Measurements from ENCODE around the gene KRT28. TPM values are rescaled to one million over a fixed set of nuclear protein-coding genes. Genes with fewer than 3 reads are reported as not detected.

The KRT28 gene
- total and polyA plus RNA-seq, 2 of the 13 experiments (the other 11 are each of a cell fraction or from before 2014, with no cell fraction given): not detected

DNA sequence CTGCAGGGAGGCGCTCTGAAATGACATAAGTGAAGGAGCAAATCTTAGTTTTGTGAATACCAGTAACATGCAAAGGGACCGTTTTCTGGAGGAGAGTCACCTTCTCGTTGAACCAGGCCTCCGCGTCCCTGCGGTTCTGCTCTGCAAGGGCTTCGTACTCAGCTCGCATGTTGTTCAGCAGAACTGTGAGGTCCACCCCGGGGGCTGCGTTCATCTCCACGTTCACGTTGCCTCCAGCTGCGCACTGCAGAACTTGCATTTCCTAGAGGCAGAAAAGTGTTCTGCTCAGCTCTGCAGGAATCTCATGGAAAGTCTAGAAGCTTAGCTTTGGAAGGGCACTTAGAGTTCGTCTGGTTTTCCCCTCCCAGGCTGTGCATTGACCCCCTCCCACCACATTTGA, 48.7 kb downstream of the KRT28 start (continued):
- TF ChIP-seq, protein P1, sequence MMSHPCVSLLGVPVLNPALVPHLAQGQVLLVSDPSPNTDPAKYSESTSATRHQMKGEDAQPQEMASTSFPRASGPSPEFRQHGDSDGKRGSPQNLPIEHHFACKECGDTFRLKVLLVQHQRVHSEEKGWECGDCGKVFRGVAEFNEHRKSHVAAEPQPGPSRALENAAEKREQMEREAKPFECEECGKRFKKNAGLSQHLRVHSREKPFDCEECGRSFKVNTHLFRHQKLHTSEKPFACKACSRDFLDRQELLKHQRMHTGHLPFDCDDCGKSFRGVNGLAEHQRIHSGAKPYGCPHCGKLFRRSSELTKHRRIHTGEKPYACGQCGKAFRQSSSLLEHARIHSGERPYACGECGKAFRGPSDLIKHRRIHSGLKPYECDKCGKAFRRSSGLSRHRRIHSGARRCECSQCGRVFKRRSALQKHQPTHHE (CRISPR knock-in tag; IDR thresholded peaks at IDR 0.05; ENCODE audit: borderline replicate concordance): no peak
- TF ChIP-seq ZMAT3 (CRISPR knock-in tag; conservative IDR thresholded peaks at IDR 0.05) (no peak), GATAD2A (CRISPR knock-in tag; IDR thresholded peaks at IDR 0.05) (no peak), ZNF383 (CRISPR knock-in tag; IDR thresholded peaks at IDR 0.05; ENCODE audit: borderline replicate concordance) (no peak)
- TF ChIP-seq, protein P2, sequence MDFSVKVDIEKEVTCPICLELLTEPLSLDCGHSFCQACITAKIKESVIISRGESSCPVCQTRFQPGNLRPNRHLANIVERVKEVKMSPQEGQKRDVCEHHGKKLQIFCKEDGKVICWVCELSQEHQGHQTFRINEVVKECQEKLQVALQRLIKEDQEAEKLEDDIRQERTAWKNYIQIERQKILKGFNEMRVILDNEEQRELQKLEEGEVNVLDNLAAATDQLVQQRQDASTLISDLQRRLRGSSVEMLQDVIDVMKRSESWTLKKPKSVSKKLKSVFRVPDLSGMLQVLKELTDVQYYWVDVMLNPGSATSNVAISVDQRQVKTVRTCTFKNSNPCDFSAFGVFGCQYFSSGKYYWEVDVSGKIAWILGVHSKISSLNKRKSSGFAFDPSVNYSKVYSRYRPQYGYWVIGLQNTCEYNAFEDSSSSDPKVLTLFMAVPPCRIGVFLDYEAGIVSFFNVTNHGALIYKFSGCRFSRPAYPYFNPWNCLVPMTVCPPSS (IDR thresholded peaks at IDR 0.05): no peak

DNA sequence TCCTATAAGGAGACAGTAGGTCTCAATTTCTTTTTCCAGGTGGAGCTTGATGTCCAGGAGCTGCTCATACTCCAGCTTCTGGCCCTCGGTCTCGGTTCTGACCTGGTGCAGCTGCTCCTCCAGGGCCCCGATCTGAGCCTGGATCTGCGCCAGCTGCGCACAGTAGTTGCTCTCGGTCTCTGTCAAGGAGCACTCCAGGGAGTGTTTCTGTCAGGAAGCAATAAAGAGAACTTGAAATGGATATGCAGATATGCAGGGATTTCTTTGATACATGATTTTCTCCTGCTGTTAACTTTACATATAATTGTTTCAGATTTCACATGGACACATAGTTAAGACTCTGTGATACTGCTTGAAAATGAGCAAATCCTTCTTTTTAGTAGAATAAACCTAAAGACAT, 49.4 kb downstream of the KRT28 start:
- H3K27ac ChIP-seq (ENCODE audit: extremely low read length, insufficient read depth, low read length): no peak overlapping the region
- no peaks in the 10 kb centered on the region for H4K20me1 ChIP-seq (ENCODE audit: insufficient read depth, low read length)
- no peaks in the 10 kb centered on the region for H3K9me3 ChIP-seq (ENCODE audit: low read length)
- H3K27me3 ChIP-seq (ENCODE audit: control insufficient read depth in 1 of 2, insufficient read depth in 2 of 2, low read length in 2 of 2): peaks cover 0 to 6% of the 10 kb centered on the region in 2 experiments; a peak in 3 of 5 replicates
- DNase-seq (ENCODE audit: low spot score): no peak
- no TSS peak for BruUV-seq (replicated peaks)
- H3K4me2 ChIP-seq (ENCODE audit: low read depth, low read length): no peak overlapping the region
- no peak for ATAC-seq
- no peak overlapping the region for H3K9ac ChIP-seq (ENCODE audit: insufficient read depth, low read depth, low read length)
- in situ Hi-C loops (cut with HindIII; ENCODE audit: extremely low pct_ligation_motif_present, low pct_unique_long_range_greater_than_20kb): no loop called here
- 30% methylated on average over 6 of the region's 6 CpGs for WGBS (ENCODE audit: low lambda C conversion rate)
- ChIA-PET POLR2A (no interaction called here), CTCF (ENCODE audit: low intra/inter-chr PET ratio, low total read pairs) (no interaction called here)
- H3K36me3 ChIP-seq (replicated peaks in 1 of 2; ENCODE audit: control insufficient read depth in 1 of 2, insufficient read depth in 2 of 2, low read length in 2 of 2): no peaks in the 10 kb centered on the region
- intact Hi-C loops (cut with micrococcal nuclease; ENCODE audit: unreplicated experiment): no loop called here
- no peaks in the 10 kb centered on the region for H3K4me1 ChIP-seq (ENCODE audit: insufficient read depth, low read length)
- H3K4me3 ChIP-seq (replicated peaks in 1 of 3; ENCODE audit: insufficient read depth in 1 of 3, low read depth in 2 of 3, low read length in 3 of 3): no peak overlapping the region
- H3K79me2 ChIP-seq (ENCODE audit: insufficient read depth, low read length): no peaks in the 10 kb centered on the region
- H2AFZ ChIP-seq (ENCODE audit: low read length): no peak overlapping the region
- FAIRE-seq: no peak
- TF ChIP-seq ZNF781 (CRISPR knock-in tag; IDR thresholded peaks at IDR 0.05; ENCODE audit: borderline replicate concordance, not compliant biosample characterization): no peak
- no peak for TF ChIP-seq ZNF546 (CRISPR knock-in tag; conservative IDR thresholded peaks at IDR 0.05)
- TF ChIP-seq ZNF274 (CRISPR knock-in tag; IDR thresholded peaks at IDR 0.05): no peak
- no peak for TF ChIP-seq SIX4 (CRISPR knock-in tag; IDR thresholded peaks at IDR 0.05)
- TF ChIP-seq KLF12 (CRISPR knock-in tag; IDR thresholded peaks at IDR 0.05; ENCODE audit: borderline replicate concordance): no peak
- TF ChIP-seq, protein P3, sequence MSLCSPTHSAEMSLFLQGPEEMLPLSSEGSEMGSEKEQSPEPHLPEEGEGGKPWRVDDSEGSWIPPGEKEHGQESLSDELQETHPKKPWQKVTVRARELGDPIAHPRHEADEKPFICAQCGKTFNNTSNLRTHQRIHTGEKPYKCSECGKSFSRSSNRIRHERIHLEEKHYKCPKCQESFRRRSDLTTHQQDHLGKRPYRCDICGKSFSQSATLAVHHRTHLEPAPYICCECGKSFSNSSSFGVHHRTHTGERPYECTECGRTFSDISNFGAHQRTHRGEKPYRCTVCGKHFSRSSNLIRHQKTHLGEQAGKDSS (CRISPR knock-in tag; IDR thresholded peaks at IDR 0.05; ENCODE audit: borderline replicate concordance, low read depth): no peak
- no peak for TF ChIP-seq TOE1 (CRISPR knock-in tag; IDR thresholded peaks at IDR 0.05)
- no peak for TF ChIP-seq ZNF816 (CRISPR knock-in tag; IDR thresholded peaks at IDR 0.05; ENCODE audit: borderline replicate concordance)
- TF ChIP-seq SMAD1 (CRISPR knock-in tag; IDR thresholded peaks at IDR 0.05; ENCODE audit: borderline replicate concordance, low read depth): no peak
- TF ChIP-seq KDM5B (CRISPR knock-in tag; IDR thresholded peaks at IDR 0.05; ENCODE audit: borderline replicate concordance): no peak
- TF ChIP-seq, protein P4, sequence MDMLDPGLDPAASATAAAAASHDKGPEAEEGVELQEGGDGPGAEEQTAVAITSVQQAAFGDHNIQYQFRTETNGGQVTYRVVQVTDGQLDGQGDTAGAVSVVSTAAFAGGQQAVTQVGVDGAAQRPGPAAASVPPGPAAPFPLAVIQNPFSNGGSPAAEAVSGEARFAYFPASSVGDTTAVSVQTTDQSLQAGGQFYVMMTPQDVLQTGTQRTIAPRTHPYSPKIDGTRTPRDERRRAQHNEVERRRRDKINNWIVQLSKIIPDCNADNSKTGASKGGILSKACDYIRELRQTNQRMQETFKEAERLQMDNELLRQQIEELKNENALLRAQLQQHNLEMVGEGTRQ (IDR thresholded peaks at IDR 0.05; ENCODE audit: low read depth, low read length): no peak
- TF ChIP-seq, protein P4 (CRISPR knock-in tag; IDR thresholded peaks at IDR 0.05; ENCODE audit: borderline replicate concordance): no peak
